HG02981 (cell line): ENCODE data around the gene GALNT2.

Experiments used
- ATAC-seq: cut with Tn5 transposase; IDR thresholded peaks from one replicate; pipeline ENCODE4 v1.9.1; 2021; ENCODE audit warnings: mild to moderate bottlenecking, moderate library complexity; ENCODE audit not compliant: unreplicated experiment

Gene GALNT2

GRCh38 chr1:230270559-230271281 is 203.7 kb downstream of the GALNT2 start:
- ATAC-seq, result peak; percentile 59

- ATAC-seq, result no peak
Measured at GRCh38 chr1:230271300-230272035, 204.4 kb downstream of the GALNT2 start.

- ATAC-seq, result no peak
Measured at GRCh38 chr1:230272557-230272956, 205.5 kb downstream of the GALNT2 start.

GRCh38 chr1:230273141-230273710 is 206.2 kb downstream of the GALNT2 start:
- no peak for ATAC-seq

- no peak for ATAC-seq
Measured at GRCh38 chr1:230274254-230274653, 207.2 kb downstream of the GALNT2 start.

- no peak for ATAC-seq
Measured at GRCh38 chr1:230276401-230276800, 209.4 kb downstream of the GALNT2 start.

- ATAC-seq, result no peak
Measured at GRCh38 chr1:230277201-230278025, 210.4 kb downstream of the GALNT2 start.

GRCh38 chr1:230278376-230278775 is 211.3 kb downstream of the GALNT2 start:
- no peak for ATAC-seq

GRCh38 chr1:230278871-230279582 is 212.0 kb downstream of the GALNT2 start:
- ATAC-seq, result no peak

GRCh38 chr1:230279583-230279945 is 212.5 kb downstream of the GALNT2 start:
- ATAC-seq, result no peak

- ATAC-seq, result no peak
Measured at GRCh38 chr1:230280054-230280795, 213.2 kb downstream of the GALNT2 start.

- ATAC-seq, result no peak
Measured at GRCh38 chr1:230280906-230281413, 213.9 kb downstream of the GALNT2 start.

- ATAC-seq, result no peak
Measured at GRCh38 chr1:230281556-230281955, 214.5 kb downstream of the GALNT2 start.

GRCh38 chr1:230282157-230282556 is 215.1 kb downstream of the GALNT2 start:
- no peak for ATAC-seq

GRCh38 chr1:230283678-230284077 is 216.6 kb downstream of the GALNT2 start:
- ATAC-seq, result no peak

- ATAC-seq, result no peak
Measured at GRCh38 chr1:230284891-230285290, 217.9 kb downstream of the GALNT2 start.

GRCh38 chr1:230285351-230285750 is 218.3 kb downstream of the GALNT2 start:
- no peak for ATAC-seq

- ATAC-seq, result no peak
Measured at GRCh38 chr1:230286166-230286889, 219.3 kb downstream of the GALNT2 start.

GRCh38 chr1:230286890-230287269 is 219.8 kb downstream of the GALNT2 start:
- no peak for ATAC-seq
